Skin of body (tissue), 2 donors: ENCODE data around the gene PAX2. TPM values are rescaled to one million over a fixed set of nuclear protein-coding genes. Genes with fewer than 3 reads are reported as not detected.
"Not testable (repeated sequence)": the region's sequence is repeated elsewhere in the genome, so short reads cannot be mapped to it uniquely, and the experiment has no call there.

ENCODE experiments used
- DNase-seq: peaks from one replicate; lab custom pipeline; 2025; lab: John Stamatoyannopoulos, UW
- total RNA-seq: library from RNA; depleted of rRNA; stranded (reverse); fragments of >200 nt; gene quantifications from one replicate; pipeline ENCODE4 v1.2.3, GENCODE V29; 2014

Gene PAX2
- not detected for total RNA-seq

GRCh38 chr10:100744987-100745881, at the start of gene PAX2:
TSS of gene PAX2 (plus strand) at chr10:100745582. CDS start at chr10:100746261, 679 bp downstream.
- no peak for DNase-seq

- DNase-seq: no peak
Observed at GRCh38 chr10:100696477-100696901, 48.9 kb upstream of the PAX2 start.

GRCh38 chr10:100697070-100697469, 48.3 kb upstream of the PAX2 start:
- DNase-seq: no peak

GRCh38 chr10:100697631-100698030, 47.8 kb upstream of the PAX2 start:
- no peak for DNase-seq

- DNase-seq: not testable (repeated sequence)
Observed at GRCh38 chr10:100701704-100702103, 43.7 kb upstream of the PAX2 start.

GRCh38 chr10:100705139-100705538, 40.2 kb upstream of the PAX2 start:
- no peak for DNase-seq

- DNase-seq: no peak
Observed at GRCh38 chr10:100707261-100707848, 38.0 kb upstream of the PAX2 start.

- no peak for DNase-seq
Observed at GRCh38 chr10:100709146-100710082, 36.0 kb upstream of the PAX2 start.

GRCh38 chr10:100710151-100710871, 35.1 kb upstream of the PAX2 start:
- DNase-seq: no peak

- DNase-seq: peak; percentile 24
Observed at GRCh38 chr10:100713049-100713858, 32.1 kb upstream of the PAX2 start.

- no peak for DNase-seq
Observed at GRCh38 chr10:100713859-100714565, 31.4 kb upstream of the PAX2 start.

GRCh38 chr10:100714566-100714950, 30.8 kb upstream of the PAX2 start:
- no peak for DNase-seq

GRCh38 chr10:100715101-100715444, 30.3 kb upstream of the PAX2 start:
- no peak for DNase-seq

GRCh38 chr10:100715445-100716385, 29.7 kb upstream of the PAX2 start:
- no peak for DNase-seq

- DNase-seq: no peak
Observed at GRCh38 chr10:100717166-100717565, 28.2 kb upstream of the PAX2 start.

- no peak for DNase-seq
Observed at GRCh38 chr10:100718197-100718742, 27.1 kb upstream of the PAX2 start.

GRCh38 chr10:100723180-100723579, 22.2 kb upstream of the PAX2 start:
- DNase-seq: no peak
